Measurements from ENCODE around the gene MS4A18. TPM values are rescaled to one million over a fixed set of nuclear protein-coding genes. Genes with fewer than 3 reads are reported as not detected.

The MS4A18 gene
- total RNA-seq, 1 experiment from 2014 or later: not detected

DNA sequence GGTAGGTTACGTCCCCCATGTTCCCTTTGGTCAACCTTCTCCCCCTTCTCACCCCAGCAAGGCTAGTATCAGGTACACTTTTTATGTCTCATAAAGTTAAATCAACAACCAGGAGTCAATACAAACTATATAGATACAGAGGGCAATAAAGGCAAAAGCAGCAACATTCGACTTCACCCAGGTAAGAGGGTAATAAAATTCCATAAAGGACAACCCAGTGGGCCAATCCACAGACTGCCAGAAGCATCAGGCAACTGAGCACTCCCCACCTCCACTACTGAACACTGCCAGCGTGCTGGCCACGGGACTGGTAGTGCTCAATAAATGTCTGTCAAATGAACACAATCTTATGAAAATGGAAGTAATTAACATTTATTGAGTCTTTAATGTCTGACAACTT, 5.1 kb upstream of the MS4A18 start:
- Histone ChIP-seq H2AFZ (no peak overlapping the region), H3K4me1 (replicated peaks; ENCODE audit: insufficient read depth) (no peaks in the 10 kb centered on the region), H3K27ac (no peak overlapping the region), H3F3A (ENCODE audit: insufficient read depth, low read depth) (no peaks in the 10 kb centered on the region), H3K27me3 (ENCODE audit: insufficient read depth, low read depth) (peaks cover 96% of the 10 kb centered on the region), H3K36me3 (ENCODE audit: low read depth) (no peaks in the 10 kb centered on the region), H3K9me3 (ENCODE audit: insufficient read depth, low read depth) (no peaks in the 10 kb centered on the region), H3K4me3 (no peak overlapping the region), H3K79me2 (ENCODE audit: low read depth) (no peaks in the 10 kb centered on the region), H3K9me2 (ENCODE audit: insufficient read depth) (no peaks in the 10 kb centered on the region), H4K20me1 (ENCODE audit: insufficient read depth) (no peaks in the 10 kb centered on the region), H3K4me2 (no peak overlapping the region)
- DNase-seq: no peak
- intact Hi-C loops (cut with micrococcal nuclease; ENCODE audit: unreplicated experiment): no loop called here
- BruUV-seq (replicated peaks): no TSS peak
- ChIA-PET POLR2A (ENCODE audit: unreplicated experiment) (no interaction called here), CTCF (no interaction called here)
- TF ChIP-seq, protein P1, sequence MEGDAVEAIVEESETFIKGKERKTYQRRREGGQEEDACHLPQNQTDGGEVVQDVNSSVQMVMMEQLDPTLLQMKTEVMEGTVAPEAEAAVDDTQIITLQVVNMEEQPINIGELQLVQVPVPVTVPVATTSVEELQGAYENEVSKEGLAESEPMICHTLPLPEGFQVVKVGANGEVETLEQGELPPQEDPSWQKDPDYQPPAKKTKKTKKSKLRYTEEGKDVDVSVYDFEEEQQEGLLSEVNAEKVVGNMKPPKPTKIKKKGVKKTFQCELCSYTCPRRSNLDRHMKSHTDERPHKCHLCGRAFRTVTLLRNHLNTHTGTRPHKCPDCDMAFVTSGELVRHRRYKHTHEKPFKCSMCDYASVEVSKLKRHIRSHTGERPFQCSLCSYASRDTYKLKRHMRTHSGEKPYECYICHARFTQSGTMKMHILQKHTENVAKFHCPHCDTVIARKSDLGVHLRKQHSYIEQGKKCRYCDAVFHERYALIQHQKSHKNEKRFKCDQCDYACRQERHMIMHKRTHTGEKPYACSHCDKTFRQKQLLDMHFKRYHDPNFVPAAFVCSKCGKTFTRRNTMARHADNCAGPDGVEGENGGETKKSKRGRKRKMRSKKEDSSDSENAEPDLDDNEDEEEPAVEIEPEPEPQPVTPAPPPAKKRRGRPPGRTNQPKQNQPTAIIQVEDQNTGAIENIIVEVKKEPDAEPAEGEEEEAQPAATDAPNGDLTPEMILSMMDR (conservative IDR thresholded peaks at IDR 0.05): no peak
- TF ChIP-seq EZH2 (IDR thresholded peaks at IDR 0.05; ENCODE audit: low read depth): no peak

DNA sequence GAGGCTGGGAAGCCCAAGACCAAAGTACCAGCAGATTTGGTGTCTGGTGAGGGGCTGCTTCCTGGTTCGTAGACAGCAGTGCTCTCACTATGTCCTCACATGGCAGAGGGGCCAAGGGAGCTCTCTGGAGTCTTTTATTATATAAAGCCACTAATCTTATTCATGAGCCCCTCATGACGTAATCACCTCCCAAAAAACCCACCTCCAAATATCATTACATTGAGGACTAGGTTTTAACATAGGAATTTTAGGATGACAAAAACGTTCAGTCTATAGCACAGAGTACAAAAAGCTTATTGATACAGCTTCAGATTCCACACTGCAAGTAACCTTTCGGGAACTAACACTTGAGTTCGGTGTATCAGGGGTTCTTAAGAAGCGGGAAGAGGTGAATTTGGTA, 4.1 kb upstream of the MS4A18 start:
- CTCF ChIA-PET: no interaction called here
- no peaks in the 10 kb centered on the region for H3K4me1 ChIP-seq (replicated peaks; ENCODE audit: insufficient read depth)
- no peaks in the 10 kb centered on the region for H3K36me3 ChIP-seq (ENCODE audit: low read depth)
- no peaks in the 10 kb centered on the region for H3F3A ChIP-seq (ENCODE audit: insufficient read depth, low read depth)
- TF ChIP-seq EZH2 (IDR thresholded peaks at IDR 0.05; ENCODE audit: low read depth): no peak
- TF ChIP-seq, protein P1 (conservative IDR thresholded peaks at IDR 0.05): no peak
- no peaks in the 10 kb centered on the region for H4K20me1 ChIP-seq (ENCODE audit: insufficient read depth)
- BruUV-seq (replicated peaks): no TSS peak
- H3K9me3 ChIP-seq (ENCODE audit: insufficient read depth, low read depth): no peaks in the 10 kb centered on the region
- H3K9me2 ChIP-seq (ENCODE audit: insufficient read depth): no peaks in the 10 kb centered on the region
- no peaks in the 10 kb centered on the region for H3K79me2 ChIP-seq (ENCODE audit: low read depth)
- H3K4me2 ChIP-seq: no peak overlapping the region
- no peak overlapping the region for H2AFZ ChIP-seq
- no peak for DNase-seq
- no peak overlapping the region for H3K27ac ChIP-seq
- no peak overlapping the region for H3K4me3 ChIP-seq
- intact Hi-C loops (cut with micrococcal nuclease; ENCODE audit: unreplicated experiment): no loop called here
- POLR2A ChIA-PET (ENCODE audit: unreplicated experiment): no interaction called here
- H3K27me3 ChIP-seq (ENCODE audit: insufficient read depth, low read depth): peaks cover 96% of the 10 kb centered on the region

DNA sequence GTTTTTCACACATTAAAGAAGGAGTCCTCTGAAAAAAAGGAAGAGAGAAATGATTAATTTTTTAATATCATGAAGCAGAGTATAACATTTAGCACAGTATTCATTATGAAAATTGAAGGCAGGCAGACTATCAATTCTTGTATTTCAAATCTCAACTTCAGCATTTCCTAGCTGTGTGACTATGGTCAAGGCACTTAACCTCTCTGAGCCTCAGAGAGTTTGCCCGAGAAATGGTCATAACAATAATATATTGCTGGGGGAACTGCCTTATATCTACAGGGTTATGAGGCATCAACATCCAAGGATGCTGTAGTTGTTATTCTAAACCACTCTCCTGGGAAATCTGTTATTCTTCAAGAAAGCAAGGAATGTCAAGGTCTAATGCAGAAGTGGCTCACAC, 1.1 kb downstream of the MS4A18 start:
- BruUV-seq (replicated peaks): no TSS peak
- Histone ChIP-seq H3K27me3 (ENCODE audit: insufficient read depth, low read depth) (peaks cover 95% of the 10 kb centered on the region), H3K9me3 (ENCODE audit: insufficient read depth, low read depth) (no peaks in the 10 kb centered on the region), H3K79me2 (ENCODE audit: low read depth) (no peaks in the 10 kb centered on the region), H2AFZ (no peak overlapping the region), H3K4me1 (replicated peaks; ENCODE audit: insufficient read depth) (no peaks in the 10 kb centered on the region), H3K4me3 (no peak overlapping the region), H4K20me1 (ENCODE audit: insufficient read depth) (no peaks in the 10 kb centered on the region), H3K9me2 (ENCODE audit: insufficient read depth) (no peaks in the 10 kb centered on the region), H3K27ac (no peak overlapping the region), H3K36me3 (ENCODE audit: low read depth) (no peaks in the 10 kb centered on the region), H3F3A (ENCODE audit: insufficient read depth, low read depth) (no peaks in the 10 kb centered on the region), H3K4me2 (no peak overlapping the region)
- DNase-seq: no peak
- no peak for TF ChIP-seq EZH2 (IDR thresholded peaks at IDR 0.05; ENCODE audit: low read depth)
- TF ChIP-seq, protein P1 (conservative IDR thresholded peaks at IDR 0.05): no peak
- ChIA-PET POLR2A (ENCODE audit: unreplicated experiment) (no interaction called here), CTCF (no interaction called here)
- intact Hi-C loops (cut with micrococcal nuclease; ENCODE audit: unreplicated experiment): no loop called here
